Regular cardiac myocyte (primary cell): ENCODE data around the gene LRRC19. TPM values are rescaled to one million over a fixed set of nuclear protein-coding genes. Genes with fewer than 3 reads are reported as not detected.

Experiments used
- total RNA-seq: library from RNA; depleted of rRNA; stranded (reverse); fragments of >200 nt; gene quantifications from 2 replicates; pipeline ENCODE4 v1.2.3, GENCODE V29; 2014

LRRC19 gene
- total RNA-seq: not detected in 2 replicates

GRCh38 chr9:27005491-27005890, at the start of gene LRRC19:
Gene LRRC19 (minus strand): TSS chr9:27005672. CDS start chr9:26999694, 5,978 bp downstream.

GRCh38 chr9:26955921-26956859, 49.3 kb downstream of the LRRC19 start, which contains the start of gene IFT74:
Gene IFT74 (plus strand): TSS chr9:26956412. CDS start chr9:26961968, 5,556 bp downstream.

GRCh38 chr9:26946753-26947727, 58.4 kb downstream of the LRRC19 start, which contains the start of gene PLAA:
Gene PLAA (minus strand): TSS chr9:26947242. CDS start chr9:26947045, 197 bp downstream.

Other genes starting within 250 kb of the LRRC19 start
- 16.3 and 25.4 TPM in 2 replicates for gene CAAP1, start 112.9 kb downstream of the LRRC19 start, total RNA-seq
- 39.5 and 71.9 TPM in 2 replicates for gene PLAA, start 58.4 kb downstream of the LRRC19 start, total RNA-seq
- 14.0 and 17.8 TPM in 2 replicates for gene IFT74, start 49.3 kb downstream of the LRRC19 start, total RNA-seq
- gene TEK, start 103.6 kb upstream of the LRRC19 start, total RNA-seq: 18.6 and 31.1 TPM in 2 replicates